H1 (cell line): Measurements from ENCODE around the gene DSTYK. TPM values are rescaled to one million over a fixed set of nuclear protein-coding genes. Genes with fewer than 3 reads are reported as not detected.

ENCODE experiments used
- GABPA ChIP-seq: IDR thresholded peaks from 2 replicates; pipeline ENCODE4 v1.6.1; 2011; ENCODE audit warnings: mild to moderate bottlenecking, low read length, moderate library complexity, borderline replicate concordance; ENCODE audit not compliant: insufficient read depth
- KDM5A ChIP-seq: fragments of 200-600 bp; IDR thresholded peaks from 2 replicates; pipeline ENCODE4 v1.7.1; 2012; ENCODE audit warnings: mild to moderate bottlenecking, low read length, inconsistent platforms, mixed read lengths
- RAD21 ChIP-seq, 2 experiments: IDR thresholded peaks in 1 of 2; conservative IDR thresholded peaks in 1 of 2; 2 replicates each; pipeline ENCODE4 v1.6.1; 2011; ENCODE audit warnings: low read depth in 2 of 2, low read length in 2 of 2, improper control_type of control experiment in 1 of 2, inconsistent platforms in 1 of 2, mild to moderate bottlenecking in 1 of 2, moderate library complexity in 1 of 2
- RFX5 ChIP-seq: IDR thresholded peaks from 2 replicates; pipeline ENCODE4 v1.6.1; 2011; ENCODE audit warnings: low read depth, low read length, improper control_type of control experiment, borderline replicate concordance
- SAP30 ChIP-seq: fragments of 300-600 bp; sonication (generic); IDR thresholded peaks from 2 replicates; pipeline ENCODE4 v1.7.1; 2012; ENCODE audit warnings: low read length, moderate library complexity, mild to moderate bottlenecking, inconsistent platforms; ENCODE audit not compliant: insufficient read depth, insufficient replicate concordance
- SIRT6 ChIP-seq: IDR thresholded peaks from one replicate; pipeline ENCODE4 v1.7.1; 2012; ENCODE audit warnings: low read length, inconsistent platforms
- SP4 ChIP-seq: IDR thresholded peaks from 2 replicates; pipeline ENCODE4 v1.6.1; 2012; ENCODE audit warnings: low read length, inconsistent platforms
- TCF12 ChIP-seq: IDR thresholded peaks from 2 replicates; pipeline ENCODE4 v1.6.1; 2011; ENCODE audit warnings: low read depth, mild to moderate bottlenecking, low read length
- polyA plus RNA-seq, 7 experiments: library from polyadenylated mRNA; depleted of rRNA in 3 of 7; stranded (reverse) in 5 of 7; unstranded in 2 of 7; fragments of >200 nt in 5 of 7; fragments of 200-250 nt in 2 of 7; gene quantifications; 1 replicate in 5 of 7; 2 replicates in 1 of 7; 4 replicates in 1 of 7; pipeline versions ENCODE4 v1.2.1 to v1.2.3, GENCODE V29; 2011 to 2013; ENCODE audit warnings: missing spikeins in 2 of 7, mixed read lengths in 2 of 7
- total RNA-seq: library from RNA; stranded (reverse); fragmentation: NEBNext Ultra II Directional; extraction: Animal tissue kit (Norgen Biotek cat#: 25700); gene quantifications from 2 replicates; pipeline ENCODE4 v1.2.1, GENCODE V29; 2021

The DSTYK gene
- total and polyA plus RNA-seq, 2 of the 8 experiments (the other 6 are each of a cell fraction or from before 2014, with no cell fraction given): 2.7 to 8.5 TPM

- TF ChIP-seq SAP30: no peak
- no peak for TF ChIP-seq GABPA
- TF ChIP-seq SIRT6: no peak
- no peak for TF ChIP-seq TCF12
- no peak for TF ChIP-seq RFX5
- TF ChIP-seq SP4: no peak
- no peak for TF ChIP-seq RAD21 (IDR thresholded peaks at IDR 0.05 in 1 of 2, conservative IDR thresholded peaks at IDR 0.05 in 1 of 2; ENCODE audit: low read depth in 2 of 2, low read length in 2 of 2)
- TF ChIP-seq KDM5A: no peak
- TF ChIP-seq, all 59 proteins: peak for 0
Observed at GRCh38 chr1:205170532-205171269, 40.8 kb downstream of the DSTYK start (continued).
